SK-N-SH (cell line): ENCODE measurements around the gene DSTN. TPM values are rescaled to one million over a fixed set of nuclear protein-coding genes. Genes with fewer than 3 reads are reported as not detected.

Experiments used
- CTCF ChIA-PET: fragments of 300-600, 350-600 bp; formaldehyde crosslinking; extraction: SDS; loops from one replicate; lab custom pipeline; 2021; lab: Yijun Ruan, JAX
- POLR2A ChIA-PET: fragments of 350-600 bp; sonication (Branson Sonifier 250); formaldehyde crosslinking; extraction: SDS; loops from one replicate; lab custom pipeline; 2020; ENCODE audit warnings: antibody characterized with exemption, inconsistent platforms; lab: Yijun Ruan, JAX
- DNase-seq: peaks from one replicate; pipeline ENCODE4 v3.0.0; 2012
- H2AFZ ChIP-seq: fragments of 200-600 bp; sonication (generic); 2 replicates; pipeline ENCODE4 v1.8.1; 2016; ENCODE audit warnings: antibody characterized with exemption, mild to moderate bottlenecking, low read depth
- H3F3A ChIP-seq: fragments of 200-600 bp; sonication (generic); replicated peaks from 2 replicates; pipeline ENCODE3; 2016; ENCODE audit warnings: antibody characterized with exemption, mild to moderate bottlenecking; ENCODE audit not compliant: insufficient read depth
- H3K27ac ChIP-seq, 2 experiments: fragments of 200-500 bp in 1 of 2; fragments of 200-600 bp in 1 of 2; sonication (Bioruptor generic) in 1 of 2; sonication (generic), shearing (Covaris generic) in 1 of 2; 2 replicates each; pipeline versions ENCODE4 v1.5.1 to v1.6.1; 2014 to 2016; ENCODE audit warnings: low read depth in 2 of 2, inconsistent platforms in 1 of 2, low read length in 1 of 2, mild to moderate bottlenecking in 1 of 2, mixed read lengths in 1 of 2
- H3K27me3 ChIP-seq: fragments of 200-600 bp; sonication (generic), shearing (Covaris generic); 2 replicates; pipeline ENCODE4 v1.6.1; 2016; ENCODE audit warnings: mixed run types; ENCODE audit not compliant: insufficient read depth
- H3K36me3 ChIP-seq, 2 experiments: fragments of 200-500 bp in 1 of 2; fragments of 200-600 bp in 1 of 2; sonication (Bioruptor generic) in 1 of 2; sonication (generic) in 1 of 2; replicated peaks in 1 of 2; 2 replicates each; pipeline versions ENCODE3 to v1.5.1; 2014 to 2016; ENCODE audit warnings: low read length in 1 of 2, mild to moderate bottlenecking in 1 of 2; ENCODE audit not compliant: insufficient read depth in 2 of 2, control insufficient read depth in 1 of 2
- H3K4me1 ChIP-seq, 2 experiments: fragments of 200-500 bp in 1 of 2; fragments of 200-600 bp in 1 of 2; sonication (Bioruptor generic) in 1 of 2; sonication (generic), shearing (Covaris generic) in 1 of 2; 2 replicates each; pipeline versions ENCODE4 v1.5.1 to v1.6.1; 2014 to 2016; ENCODE audit warnings: low read depth in 1 of 2, low read length in 1 of 2, mixed run types in 1 of 2; ENCODE audit not compliant: insufficient read depth in 2 of 2, control insufficient read depth in 1 of 2
- H3K4me2 ChIP-seq: fragments of 200-600 bp; sonication (generic), shearing (Covaris generic); 2 replicates; pipeline ENCODE4 v1.6.1; 2017; ENCODE audit warnings: mixed run types
- H3K4me3 ChIP-seq, 2 experiments: fragments of 200-500 bp in 1 of 2; fragments of 200-600 bp in 1 of 2; sonication (Bioruptor generic) in 1 of 2; sonication (generic), shearing (Covaris generic) in 1 of 2; 2 replicates each; pipeline versions ENCODE4 v1.5.1 to v1.8.1; 2014 to 2016; ENCODE audit warnings: low read depth in 2 of 2, inconsistent platforms in 1 of 2, low read length in 1 of 2, mild to moderate bottlenecking in 1 of 2, mixed read lengths in 1 of 2, moderate library complexity in 1 of 2
- H3K79me2 ChIP-seq: fragments of 200-600 bp; sonication (generic); 2 replicates; pipeline ENCODE4 v1.8.1; 2017; ENCODE audit warnings: mild to moderate bottlenecking; ENCODE audit not compliant: insufficient read depth
- H3K9ac ChIP-seq: fragments of 200-600 bp; sonication (generic); 2 replicates; pipeline ENCODE4 v1.6.1; 2017; ENCODE audit warnings: mixed run types
- H3K9me2 ChIP-seq: fragments of 200-600 bp; sonication (generic); 2 replicates; pipeline ENCODE4 v1.6.1; 2017; ENCODE audit warnings: mixed run types
- H3K9me3 ChIP-seq: fragments of 200-600 bp; sonication (generic); 2 replicates; pipeline ENCODE4 v1.6.1; 2017; ENCODE audit warnings: mixed run types, mild to moderate bottlenecking, moderate library complexity
- H4K20me1 ChIP-seq: fragments of 200-600 bp; sonication (generic); 2 replicates; pipeline ENCODE4 v1.6.1; 2017; ENCODE audit warnings: mild to moderate bottlenecking, mixed run types; ENCODE audit not compliant: insufficient read depth
- CHD2 ChIP-seq: fragments of 150-350 bp; IDR thresholded peaks from 2 replicates; pipeline ENCODE4 v1.6.1; 2018; ENCODE audit warnings: low read length; ENCODE audit not compliant: partially characterized antibody
- ELF1 ChIP-seq: IDR thresholded peaks from 2 replicates; pipeline ENCODE4 v1.4.0; 2012
- EZH2phosphoT487 ChIP-seq: fragments of 200-600 bp; sonication (generic); IDR thresholded peaks from 2 replicates; pipeline ENCODE4 v1.6.1; 2017; ENCODE audit warnings: low read depth, mixed run types, mild to moderate bottlenecking, antibody characterized with exemption, moderate library complexity, borderline replicate concordance
- FOXM1 ChIP-seq: IDR thresholded peaks from 2 replicates; pipeline ENCODE4 v1.4.0; 2012; ENCODE audit warnings: low read depth, mild to moderate bottlenecking
- GABPA ChIP-seq: IDR thresholded peaks from 2 replicates; pipeline ENCODE4 v1.4.0; 2012; ENCODE audit warnings: low read depth, mild to moderate bottlenecking
- JUND ChIP-seq: IDR thresholded peaks from 2 replicates; pipeline ENCODE4 v1.4.0; 2012
- NRF1 ChIP-seq: IDR thresholded peaks from 2 replicates; pipeline ENCODE4 v1.6.1; 2012; ENCODE audit warnings: low read depth, mild to moderate bottlenecking, low read length
- PBX3 ChIP-seq: IDR thresholded peaks from 2 replicates; pipeline ENCODE4; 2012
- SMC3 ChIP-seq: IDR thresholded peaks from 2 replicates; pipeline ENCODE4 v1.6.1; 2012; ENCODE audit warnings: low read depth, low read length, improper control_type of control experiment
- TEAD4 ChIP-seq: IDR thresholded peaks from 2 replicates; pipeline ENCODE4 v1.4.0; 2012; ENCODE audit warnings: mild to moderate bottlenecking, borderline replicate concordance; ENCODE audit not compliant: insufficient read depth
- YY1 ChIP-seq: IDR thresholded peaks from 2 replicates; pipeline ENCODE4 v1.4.0; 2012; ENCODE audit warnings: low read depth, mild to moderate bottlenecking
- WGBS: methylation state at CpG from one replicate; pipeline ENCODE4 v1.1.6; 2017; ENCODE audit warnings: low lambda C conversion rate; 5-methylcytosine and 5-hydroxymethylcytosine counted together
- polyA plus RNA-seq, 3 experiments: library from polyadenylated mRNA; depleted of rRNA; stranded (reverse); fragments of >200 nt; gene quantifications; 2 replicates each; pipeline ENCODE4 v1.2.3, GENCODE V29; 2012
- TF ChIP-seq, protein P1 (sequence below): fragments of 150-350 bp; IDR thresholded peaks from 2 replicates; pipeline ENCODE4 v1.6.1; 2016; ENCODE audit warnings: mild to moderate bottlenecking, low read depth, low read length
- TF ChIP-seq, protein P2 (sequence below): IDR thresholded peaks from 2 replicates; pipeline ENCODE4 v1.4.0; 2012; ENCODE audit warnings: low read depth, borderline replicate concordance

DSTN gene
- polyA plus RNA-seq, 1 of the 3 experiments (the other 2 are of a cell fraction), result 167 TPM

GRCh38 chr20:17644451-17644850 is 74.6 kb downstream of the DSTN start:
- Histone ChIP-seq H3K9ac (no peak overlapping the region), H2AFZ (no peak overlapping the region), H3K27ac (no peak overlapping the region), H3K27me3 (no peaks in the 10 kb centered on the region), H3F3A (no peaks in the 10 kb centered on the region), H3K4me3 (no peak overlapping the region), H3K4me2 (no peak overlapping the region), H3K36me3 (peaks cover 5 to 28% of the 10 kb centered on the region in 2 experiments), H3K9me3 (no peaks in the 10 kb centered on the region), H3K4me1 (peaks cover 0 to 31% of the 10 kb centered on the region in 2 experiments; a peak in 1 of 4 replicates), H3K9me2 (no peaks in the 10 kb centered on the region), H4K20me1 (peaks cover 80% of the 10 kb centered on the region), H3K79me2 (peaks cover 86% of the 10 kb centered on the region)
- ChIA-PET CTCF (no interaction called here), POLR2A (no interaction called here)
- TF ChIP-seq FOXM1 (no peak), SMC3 (no peak), ELF1 (no peak), GABPA (no peak)
- DNase-seq, result no peak
- WGBS, result 96% methylated on average over 13 of the region's 13 CpGs

- Histone ChIP-seq H3K27ac (no peak overlapping the region), H3K9me2 (no peaks in the 10 kb centered on the region), H3K9me3 (no peaks in the 10 kb centered on the region), H3K36me3 (peaks cover 5 to 26% of the 10 kb centered on the region in 2 experiments), H2AFZ (no peak overlapping the region), H4K20me1 (peaks cover 84% of the 10 kb centered on the region), H3K9ac (no peak overlapping the region), H3F3A (no peaks in the 10 kb centered on the region), H3K4me2 (no peak overlapping the region), H3K79me2 (peaks cover 91% of the 10 kb centered on the region), H3K4me1 (peaks cover 0 to 31% of the 10 kb centered on the region in 2 experiments; a peak in 1 of 4 replicates), H3K4me3 (no peak overlapping the region), H3K27me3 (no peaks in the 10 kb centered on the region)
- POLR2A ChIA-PET, result no interaction called here
- TF ChIP-seq EZH2phosphoT487 (no peak), JUND (no peak), PBX3 (no peak), NRF1 (no peak), YY1 (no peak), TEAD4 (no peak), CHD2 (no peak)
- TF ChIP-seq, protein P1, sequence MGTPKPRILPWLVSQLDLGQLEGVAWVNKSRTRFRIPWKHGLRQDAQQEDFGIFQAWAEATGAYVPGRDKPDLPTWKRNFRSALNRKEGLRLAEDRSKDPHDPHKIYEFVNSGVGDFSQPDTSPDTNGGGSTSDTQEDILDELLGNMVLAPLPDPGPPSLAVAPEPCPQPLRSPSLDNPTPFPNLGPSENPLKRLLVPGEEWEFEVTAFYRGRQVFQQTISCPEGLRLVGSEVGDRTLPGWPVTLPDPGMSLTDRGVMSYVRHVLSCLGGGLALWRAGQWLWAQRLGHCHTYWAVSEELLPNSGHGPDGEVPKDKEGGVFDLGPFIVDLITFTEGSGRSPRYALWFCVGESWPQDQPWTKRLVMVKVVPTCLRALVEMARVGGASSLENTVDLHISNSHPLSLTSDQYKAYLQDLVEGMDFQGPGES, result no peak
- TF ChIP-seq, protein P2, sequence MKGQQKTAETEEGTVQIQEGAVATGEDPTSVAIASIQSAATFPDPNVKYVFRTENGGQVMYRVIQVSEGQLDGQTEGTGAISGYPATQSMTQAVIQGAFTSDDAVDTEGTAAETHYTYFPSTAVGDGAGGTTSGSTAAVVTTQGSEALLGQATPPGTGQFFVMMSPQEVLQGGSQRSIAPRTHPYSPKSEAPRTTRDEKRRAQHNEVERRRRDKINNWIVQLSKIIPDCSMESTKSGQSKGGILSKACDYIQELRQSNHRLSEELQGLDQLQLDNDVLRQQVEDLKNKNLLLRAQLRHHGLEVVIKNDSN, result no peak
- CTCF ChIA-PET, result interaction anchor here (0.6 to 2.9 kb wide), 4 partner anchors 9 to 37 kb away, joined by 3 to 12 read pairs (median 4); partner anchors contain the start of gene RRBP1
- 96% methylated on average over 14 of the region's 14 CpGs for WGBS
- no peak for DNase-seq
Observed at GRCh38 chr20:17645010-17645409, 75.1 kb downstream of the DSTN start.
